ENCODE data around the gene OR2A12. TPM values are rescaled to one million over a fixed set of nuclear protein-coding genes. Genes with fewer than 3 reads are reported as not detected.

OR2A12 gene
- total and polyA plus RNA-seq, 2 of the 13 experiments (the other 11 are each of a cell fraction or from before 2014, with no cell fraction given) = 0.18 TPM; not detected in 1

DNA sequence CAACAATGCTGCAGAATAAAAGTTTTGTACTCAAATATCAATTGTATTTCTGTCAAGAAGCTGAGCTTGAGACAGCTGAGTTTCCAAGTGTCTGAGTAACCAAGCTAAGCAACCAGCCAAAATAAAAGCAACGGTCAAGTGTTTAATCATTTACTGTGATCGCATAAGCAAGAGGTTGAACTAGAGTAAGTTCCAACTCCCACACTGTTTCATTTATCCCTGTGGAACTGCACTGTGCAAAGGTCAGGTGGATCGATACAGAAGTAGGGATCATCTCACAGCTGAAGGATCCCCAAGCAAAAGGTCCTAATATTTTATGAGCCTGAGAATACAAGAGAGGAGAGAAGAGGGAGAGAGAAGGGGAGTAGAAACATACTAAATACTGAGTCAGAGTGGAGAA, 58.3 kb downstream of the OR2A12 start:
- Histone ChIP-seq H3K9me3 (ENCODE audit: low read length) (peaks cover 21% of the 10 kb centered on the region), H4K20me1 (ENCODE audit: insufficient read depth, low read length) (no peaks in the 10 kb centered on the region), H3K36me3 (replicated peaks in 1 of 2; ENCODE audit: control insufficient read depth in 1 of 2, insufficient read depth in 2 of 2, low read length in 2 of 2) (no peaks in the 10 kb centered on the region), H3K9ac (ENCODE audit: insufficient read depth, low read depth, low read length) (no peak overlapping the region), H3K27me3 (ENCODE audit: control insufficient read depth in 1 of 2, insufficient read depth in 2 of 2, low read length in 2 of 2) (no peaks in the 10 kb centered on the region), H3K27ac (ENCODE audit: extremely low read length, insufficient read depth, low read length) (no peak overlapping the region), H3K79me2 (ENCODE audit: insufficient read depth, low read length) (no peaks in the 10 kb centered on the region), H3K4me2 (ENCODE audit: low read depth, low read length) (no peak overlapping the region), H2AFZ (ENCODE audit: low read length) (no peak overlapping the region), H3K4me1 (ENCODE audit: insufficient read depth, low read length) (no peaks in the 10 kb centered on the region), H3K4me3 (replicated peaks in 1 of 3; ENCODE audit: insufficient read depth in 1 of 3, low read depth in 2 of 3, low read length in 3 of 3) (no peak overlapping the region)
- in situ Hi-C loops (cut with HindIII; ENCODE audit: extremely low pct_ligation_motif_present, low pct_unique_long_range_greater_than_20kb) (no loop called here), intact Hi-C loops (cut with micrococcal nuclease; ENCODE audit: unreplicated experiment) (no loop called here)
- ChIA-PET CTCF (ENCODE audit: low intra/inter-chr PET ratio, low total read pairs) (no interaction called here), POLR2A (no interaction called here)
- BruUV-seq (replicated peaks) = no TSS peak
- DNase-seq (ENCODE audit: low spot score) (no peak), ATAC-seq (no peak), FAIRE-seq (no peak)
- 2% methylated on average over 3 of the region's 3 CpGs for WGBS (ENCODE audit: low lambda C conversion rate)
- TF ChIP-seq, protein P1, sequence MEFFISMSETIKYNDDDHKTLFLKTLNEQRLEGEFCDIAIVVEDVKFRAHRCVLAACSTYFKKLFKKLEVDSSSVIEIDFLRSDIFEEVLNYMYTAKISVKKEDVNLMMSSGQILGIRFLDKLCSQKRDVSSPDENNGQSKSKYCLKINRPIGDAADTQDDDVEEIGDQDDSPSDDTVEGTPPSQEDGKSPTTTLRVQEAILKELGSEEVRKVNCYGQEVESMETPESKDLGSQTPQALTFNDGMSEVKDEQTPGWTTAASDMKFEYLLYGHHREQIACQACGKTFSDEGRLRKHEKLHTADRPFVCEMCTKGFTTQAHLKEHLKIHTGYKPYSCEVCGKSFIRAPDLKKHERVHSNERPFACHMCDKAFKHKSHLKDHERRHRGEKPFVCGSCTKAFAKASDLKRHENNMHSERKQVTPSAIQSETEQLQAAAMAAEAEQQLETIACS (CRISPR knock-in tag; IDR thresholded peaks at IDR 0.05) = no peak
- TF ChIP-seq KLF15 (CRISPR knock-in tag; IDR thresholded peaks at IDR 0.05; ENCODE audit: borderline replicate concordance) = no peak
- no peak for TF ChIP-seq ASH2L (IDR thresholded peaks at IDR 0.05; ENCODE audit: insufficient read length, low read depth, low read length)
- TF ChIP-seq, protein P2, sequence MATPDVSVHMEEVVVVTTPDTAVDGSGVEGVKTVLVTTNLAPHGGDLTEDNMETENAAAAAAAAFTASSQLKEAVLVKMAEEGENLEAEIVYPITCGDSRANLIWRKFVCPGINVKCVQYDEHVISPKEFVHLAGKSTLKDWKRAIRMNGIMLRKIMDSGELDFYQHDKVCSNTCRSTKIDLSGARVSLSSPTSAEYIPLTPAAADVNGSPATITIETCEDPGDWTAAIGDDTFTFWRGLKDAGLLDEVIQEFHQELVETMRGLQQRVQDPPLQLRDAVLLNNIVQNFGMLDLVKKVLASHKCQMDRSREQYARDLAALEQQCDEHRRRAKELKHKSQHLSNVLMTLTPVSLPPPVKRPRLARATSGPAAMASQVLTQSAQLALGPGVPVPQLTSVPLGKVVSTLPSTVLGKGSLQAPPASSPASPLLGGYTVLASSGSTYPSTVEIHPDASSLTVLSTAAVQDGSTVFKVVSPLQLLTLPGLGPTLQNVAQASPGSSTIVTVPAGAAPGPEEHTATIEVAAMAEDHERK (CRISPR knock-in tag; IDR thresholded peaks at IDR 0.05; ENCODE audit: low read depth) = no peak
- no peak for TF ChIP-seq ZNF232 (CRISPR knock-in tag; IDR thresholded peaks at IDR 0.05; ENCODE audit: borderline replicate concordance)
- TF ChIP-seq, protein P3, sequence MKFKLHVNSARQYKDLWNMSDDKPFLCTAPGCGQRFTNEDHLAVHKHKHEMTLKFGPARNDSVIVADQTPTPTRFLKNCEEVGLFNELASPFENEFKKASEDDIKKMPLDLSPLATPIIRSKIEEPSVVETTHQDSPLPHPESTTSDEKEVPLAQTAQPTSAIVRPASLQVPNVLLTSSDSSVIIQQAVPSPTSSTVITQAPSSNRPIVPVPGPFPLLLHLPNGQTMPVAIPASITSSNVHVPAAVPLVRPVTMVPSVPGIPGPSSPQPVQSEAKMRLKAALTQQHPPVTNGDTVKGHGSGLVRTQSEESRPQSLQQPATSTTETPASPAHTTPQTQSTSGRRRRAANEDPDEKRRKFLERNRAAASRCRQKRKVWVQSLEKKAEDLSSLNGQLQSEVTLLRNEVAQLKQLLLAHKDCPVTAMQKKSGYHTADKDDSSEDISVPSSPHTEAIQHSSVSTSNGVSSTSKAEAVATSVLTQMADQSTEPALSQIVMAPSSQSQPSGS (CRISPR knock-in tag; IDR thresholded peaks at IDR 0.05) = no peak
- TF ChIP-seq SCMH1 (CRISPR knock-in tag; IDR thresholded peaks at IDR 0.05; ENCODE audit: borderline replicate concordance) = no peak
- no peak for TF ChIP-seq GATA4 (IDR thresholded peaks at IDR 0.05; ENCODE audit: borderline replicate concordance, low read depth)
- TF ChIP-seq, protein P4, sequence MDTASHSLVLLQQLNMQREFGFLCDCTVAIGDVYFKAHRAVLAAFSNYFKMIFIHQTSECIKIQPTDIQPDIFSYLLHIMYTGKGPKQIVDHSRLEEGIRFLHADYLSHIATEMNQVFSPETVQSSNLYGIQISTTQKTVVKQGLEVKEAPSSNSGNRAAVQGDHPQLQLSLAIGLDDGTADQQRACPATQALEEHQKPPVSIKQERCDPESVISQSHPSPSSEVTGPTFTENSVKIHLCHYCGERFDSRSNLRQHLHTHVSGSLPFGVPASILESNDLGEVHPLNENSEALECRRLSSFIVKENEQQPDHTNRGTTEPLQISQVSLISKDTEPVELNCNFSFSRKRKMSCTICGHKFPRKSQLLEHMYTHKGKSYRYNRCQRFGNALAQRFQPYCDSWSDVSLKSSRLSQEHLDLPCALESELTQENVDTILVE (CRISPR knock-in tag; IDR thresholded peaks at IDR 0.05) = no peak
